A673 (cell line): ENCODE measurements around the gene EBF4.

Experiments used
- CTCF ChIP-seq: fragments of 300-800, 200-600 bp; sonication (generic); conservative IDR thresholded peaks from 2 replicates; pipeline ENCODE4 v1.5.1; 2017; ENCODE audit warnings: low read depth, mild to moderate bottlenecking, antibody characterized with exemption, low read length, moderate library complexity, mixed read lengths
- EZH2 ChIP-seq: fragments of 200-600 bp; sonication (generic); IDR thresholded peaks from 2 replicates; pipeline ENCODE4 v1.6.1; 2017; ENCODE audit warnings: borderline replicate concordance, low read depth, mild to moderate bottlenecking, mixed read lengths, antibody characterized with exemption, low read length; ENCODE audit not compliant: poor library complexity, severe bottlenecking

GRCh38 chr20:2752567-2753460, 60.2 kb downstream of the EBF4 start:
- TF ChIP-seq CTCF (peak; percentile 92), EZH2 (no peak)
